HG03159 (cell line): ENCODE data around the gene WDFY2.
"Not testable (repeated sequence)": the region's sequence is repeated elsewhere in the genome, so short reads cannot be mapped to it uniquely, and the experiment has no call there.

Source experiments
- ATAC-seq: cut with Tn5 transposase; IDR thresholded peaks from one replicate; pipeline ENCODE4 v1.9.1; 2021; ENCODE audit warnings: mild to moderate bottlenecking, moderate library complexity; ENCODE audit not compliant: unreplicated experiment

The WDFY2 gene

DNA sequence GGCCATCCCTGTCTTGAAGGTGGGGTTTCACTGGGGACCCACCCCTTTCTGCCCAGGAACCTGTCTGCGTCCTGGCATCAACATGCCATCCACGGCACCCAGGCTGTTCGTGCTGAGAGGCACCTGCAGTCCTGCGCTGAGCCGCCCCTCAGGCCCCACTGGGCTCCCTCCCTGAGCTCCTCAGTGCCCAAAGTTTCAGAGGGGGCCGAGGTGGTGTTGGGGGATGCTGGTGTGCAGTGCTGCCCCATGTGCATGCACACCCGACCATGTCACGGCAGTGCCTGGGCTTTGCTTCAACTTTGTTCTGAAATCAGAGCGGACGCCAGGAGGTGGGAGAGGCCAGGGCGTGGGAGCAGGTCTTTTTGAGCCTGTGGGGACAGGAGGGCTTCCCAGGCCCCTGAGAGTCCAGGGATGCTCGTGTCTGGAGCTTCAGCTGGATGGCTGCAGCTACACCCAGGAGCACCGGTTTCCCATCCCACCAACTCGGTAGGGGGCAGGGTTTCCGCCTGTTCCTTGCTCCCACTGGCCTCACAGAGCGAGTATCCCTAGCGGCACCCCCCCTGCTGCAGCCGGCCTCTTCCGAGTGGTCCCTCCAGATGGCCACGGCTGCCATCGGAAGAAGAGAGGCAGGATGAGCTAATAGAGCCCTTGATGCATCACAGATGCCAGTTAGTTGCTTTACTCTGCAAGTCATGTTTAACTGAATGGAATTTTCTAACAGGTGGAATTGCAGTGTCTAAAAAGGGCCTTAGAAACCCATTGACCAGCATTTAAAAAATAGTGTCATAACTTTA lies 44.0 kb downstream of the WDFY2 start:
- no peak for ATAC-seq

DNA sequence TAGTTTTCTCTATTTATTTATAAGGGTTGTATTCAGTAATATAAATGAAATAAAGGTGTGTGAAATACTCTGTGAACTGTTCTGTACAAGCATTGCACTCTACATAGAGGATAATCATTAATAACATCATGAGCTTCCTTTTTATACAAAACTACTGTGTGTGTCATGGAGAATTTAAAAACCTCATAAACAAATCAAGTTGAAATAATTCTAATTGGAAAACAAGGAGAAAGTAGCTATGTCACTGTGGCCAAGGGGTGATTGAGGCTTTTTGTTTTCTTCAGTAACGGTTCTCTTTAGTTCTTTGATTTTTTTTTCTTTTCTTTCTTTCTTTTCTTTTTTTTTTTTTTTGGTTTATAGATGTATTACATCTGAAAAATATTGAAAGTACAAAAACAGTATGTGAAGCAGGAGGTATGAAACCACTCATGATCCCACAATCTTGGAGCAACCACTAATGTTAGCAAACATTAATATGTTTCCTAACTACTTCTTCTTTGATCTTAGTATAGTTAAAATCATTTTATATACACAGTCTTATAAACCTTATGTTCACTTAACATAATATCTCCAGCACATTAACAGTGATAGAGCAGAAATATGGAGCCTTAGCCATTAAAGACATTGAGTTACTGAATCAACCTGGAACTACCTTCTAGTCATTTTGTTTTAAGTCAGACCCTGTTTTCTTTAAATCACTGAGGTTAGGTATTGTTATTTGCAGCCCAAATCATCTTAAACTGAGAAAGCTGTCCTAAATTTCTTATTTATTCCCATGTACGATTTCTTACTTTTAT lies 45.4 kb downstream of the WDFY2 start:
- ATAC-seq = no peak

DNA sequence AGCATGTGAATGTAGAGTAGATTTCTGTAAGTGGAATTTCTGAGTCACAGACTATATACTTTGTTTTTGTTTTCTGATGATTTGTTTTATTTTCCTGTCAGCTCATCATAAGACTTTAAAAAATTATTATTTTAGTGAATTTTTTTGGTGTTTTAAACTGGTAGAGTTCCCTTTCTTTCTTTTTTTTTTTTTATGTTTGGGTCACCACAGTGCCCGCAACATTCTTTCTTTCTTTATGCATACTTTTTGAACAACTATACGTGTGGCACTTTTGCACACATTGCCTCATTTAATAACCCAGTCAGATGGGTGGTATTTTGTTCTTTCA lies 46.0 kb downstream of the WDFY2 start:
- no peak for ATAC-seq

DNA sequence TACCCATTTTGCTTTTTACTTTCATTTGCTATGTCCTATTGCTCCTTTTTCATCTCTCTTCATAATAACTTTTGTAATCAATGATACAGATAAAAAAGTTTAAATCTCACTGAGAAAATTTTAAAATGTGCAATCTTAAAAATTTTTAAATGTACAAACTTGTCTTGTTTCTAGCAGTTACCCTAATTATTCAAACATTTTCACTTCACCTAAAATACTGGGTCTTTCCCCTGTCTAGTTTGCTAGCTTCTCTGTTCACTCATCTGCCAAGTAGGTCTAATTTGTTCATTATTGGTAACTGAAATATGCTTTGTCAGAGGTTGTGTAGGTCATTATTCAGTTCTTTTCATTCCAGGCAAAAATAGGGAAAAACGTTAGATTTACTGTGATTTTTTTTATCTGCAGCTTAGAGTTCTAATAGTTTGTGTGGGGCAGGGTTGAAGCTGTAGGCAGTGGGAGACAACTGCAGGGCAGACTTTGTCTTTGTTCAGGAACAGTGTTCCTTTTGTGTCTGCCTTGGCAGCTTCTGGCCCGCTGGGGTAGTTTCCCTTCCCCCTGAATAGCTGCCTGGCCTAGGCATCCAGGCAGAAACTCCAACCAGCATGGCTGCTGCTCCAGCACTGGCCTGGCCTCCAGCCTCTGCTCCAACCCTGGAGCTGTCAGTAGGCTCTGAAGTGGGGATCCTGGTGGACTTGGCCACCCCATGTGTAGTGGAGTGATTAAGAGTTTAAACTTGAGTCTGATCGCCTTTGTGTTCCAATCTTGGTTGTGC lies 48.5 kb downstream of the WDFY2 start:
- no peak for ATAC-seq

DNA sequence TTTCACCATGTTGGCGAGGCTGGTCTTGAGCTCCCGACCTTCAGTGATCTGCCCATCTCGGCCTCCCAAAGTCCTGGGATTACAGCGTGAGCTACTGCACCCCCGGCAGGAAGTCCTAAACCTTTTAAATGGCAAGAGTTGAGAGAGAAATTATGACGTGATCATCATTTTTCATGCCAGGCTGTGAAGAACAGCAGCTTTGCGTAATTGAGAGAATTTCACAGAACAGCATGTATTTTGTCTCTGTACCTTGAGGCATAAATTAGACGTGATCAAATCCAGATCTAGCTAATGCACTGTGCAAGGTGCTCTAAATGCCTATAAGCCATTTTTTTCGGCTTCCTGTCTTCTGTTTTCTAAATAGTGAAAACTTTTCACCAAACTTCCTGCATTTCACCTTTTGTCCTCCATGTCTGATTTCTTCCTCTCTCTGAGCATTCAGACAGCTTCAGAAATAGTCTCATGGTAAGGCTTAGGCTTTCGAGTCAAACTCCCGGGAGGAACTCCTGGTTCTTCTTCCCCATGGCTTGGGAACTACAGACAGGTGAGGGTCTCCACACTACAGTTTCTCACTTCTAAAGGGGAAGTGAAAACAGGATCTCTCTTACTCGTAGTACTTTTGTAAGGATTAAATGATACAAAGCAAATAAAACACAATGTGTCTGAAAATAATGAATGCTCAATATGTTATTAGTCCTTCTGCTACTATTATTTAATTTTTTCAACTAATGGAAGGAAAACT lies 51.0 kb downstream of the WDFY2 start:
- no peak for ATAC-seq

DNA sequence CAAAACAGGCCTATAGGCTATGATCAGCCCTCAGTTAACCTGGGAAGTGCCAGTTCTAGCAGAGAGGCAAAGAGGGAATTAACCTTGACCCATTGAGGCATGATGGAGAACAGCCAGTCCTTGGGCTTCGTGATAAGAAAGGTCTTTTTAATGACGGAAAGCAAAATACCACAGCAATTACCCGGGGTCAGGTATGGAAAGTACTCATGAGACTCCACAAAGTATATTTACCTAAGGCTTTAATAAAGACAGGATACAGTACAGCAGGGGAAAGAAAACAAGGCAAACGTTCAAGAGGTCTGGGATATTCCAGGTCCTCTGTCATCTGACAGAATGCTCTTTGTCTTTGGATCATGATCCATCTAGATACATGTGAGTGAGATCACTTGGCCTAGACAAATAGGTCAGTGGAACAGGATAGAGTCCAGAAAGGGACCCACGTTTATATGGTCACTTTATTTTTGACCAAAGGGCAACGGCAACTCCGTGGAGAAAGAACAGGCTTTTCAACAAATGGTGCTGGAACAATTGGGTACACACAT lies 52.2 kb downstream of the WDFY2 start:
- ATAC-seq = no peak

DNA sequence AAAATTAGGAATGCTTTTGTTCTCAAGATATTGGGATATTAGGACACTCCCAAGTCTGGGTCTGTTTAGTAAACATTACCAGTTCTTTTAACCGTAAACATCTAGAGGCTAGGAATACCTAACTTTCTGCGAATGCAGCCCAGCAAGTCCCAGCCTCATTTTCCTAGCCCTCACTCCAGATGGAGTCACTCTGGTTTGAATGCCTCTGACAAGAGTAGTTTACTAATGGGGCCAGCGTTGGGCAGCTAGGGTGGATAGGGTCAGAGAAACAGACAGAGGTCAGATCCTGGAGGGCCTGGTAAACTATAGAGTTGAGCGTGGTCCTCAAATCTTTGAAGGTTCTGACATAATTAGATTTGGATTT lies 53.6 kb downstream of the WDFY2 start:
- no peak for ATAC-seq

- ATAC-seq = no peak
Measured at GRCh38 chr13:51638216-51638871, 54.1 kb downstream of the WDFY2 start.

DNA sequence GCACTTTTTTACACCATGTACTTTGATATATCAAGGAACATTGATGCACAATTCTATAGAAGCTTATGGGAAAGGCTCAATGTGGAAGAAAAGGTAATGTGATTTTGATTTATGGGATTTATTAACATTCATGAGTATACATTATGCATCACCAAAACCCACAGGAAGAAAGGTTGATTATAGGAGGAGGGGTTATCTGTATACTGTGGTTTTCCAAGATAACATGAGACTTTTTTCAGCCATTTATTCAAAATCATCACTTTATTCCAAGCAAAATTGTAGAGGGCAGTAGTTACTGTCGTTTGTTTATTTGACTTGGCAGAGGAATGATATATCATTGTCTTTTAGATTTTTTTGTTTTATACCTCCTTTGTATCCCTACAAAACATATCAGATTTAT lies 54.9 kb downstream of the WDFY2 start:
- no peak for ATAC-seq

GRCh38 chr13:51640696-51641095 lies 56.4 kb downstream of the WDFY2 start:
- not testable (repeated sequence) for ATAC-seq

DNA sequence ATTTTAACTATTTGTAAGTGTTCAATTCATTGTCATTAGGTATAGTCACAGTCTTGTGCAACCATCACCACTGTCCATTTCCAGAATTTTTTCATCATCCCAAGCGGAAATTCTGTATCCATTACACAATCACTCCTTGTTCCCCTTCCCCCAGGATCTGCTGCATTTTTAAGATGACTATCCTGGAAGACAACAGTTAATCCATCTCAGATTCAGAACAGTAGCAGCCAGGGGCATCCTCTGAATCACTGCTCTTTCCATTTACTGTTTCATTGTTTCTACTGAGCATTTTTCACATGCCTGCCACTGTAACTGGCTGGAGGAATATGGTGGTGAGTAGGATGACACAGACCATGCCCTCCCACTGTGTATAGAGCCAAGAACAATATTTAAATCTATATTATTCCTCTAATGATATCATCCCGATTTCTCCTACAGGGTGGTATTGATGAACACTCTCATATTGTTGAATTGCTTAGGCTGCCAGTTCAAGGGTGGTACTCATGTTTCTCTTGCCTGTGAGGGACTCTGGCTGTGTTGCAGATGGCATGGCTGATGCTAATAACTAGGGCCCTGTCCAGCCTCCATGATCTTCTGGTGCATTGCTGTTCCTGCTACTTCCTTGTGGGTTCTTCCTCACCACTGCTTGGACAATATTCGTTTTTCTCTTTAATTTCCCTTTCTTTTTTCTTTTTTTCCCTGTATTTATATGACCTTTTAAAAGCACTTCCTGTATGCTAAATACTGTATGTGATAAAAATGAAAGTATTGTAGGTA lies 59.0 kb downstream of the WDFY2 start:
- ATAC-seq = no peak

DNA sequence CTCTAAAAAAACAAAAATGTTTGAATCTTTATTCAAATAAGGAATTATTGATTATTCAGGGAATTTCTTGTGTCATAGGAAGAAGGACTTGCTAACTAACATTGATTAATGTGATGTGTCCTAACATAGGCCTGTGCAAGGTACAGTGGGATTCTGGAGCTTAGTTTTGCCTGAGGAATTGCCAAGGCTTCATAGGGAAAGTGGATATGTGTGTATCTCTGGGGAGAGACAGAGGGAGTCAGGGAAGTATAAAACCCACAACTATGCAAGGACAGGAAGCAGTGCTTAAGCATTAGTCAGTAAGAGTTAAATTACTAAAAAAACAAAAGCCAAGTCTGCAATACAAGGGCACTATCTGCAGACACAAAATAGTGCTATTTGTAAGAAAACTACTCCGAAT lies 59.6 kb downstream of the WDFY2 start:
- ATAC-seq = no peak

DNA sequence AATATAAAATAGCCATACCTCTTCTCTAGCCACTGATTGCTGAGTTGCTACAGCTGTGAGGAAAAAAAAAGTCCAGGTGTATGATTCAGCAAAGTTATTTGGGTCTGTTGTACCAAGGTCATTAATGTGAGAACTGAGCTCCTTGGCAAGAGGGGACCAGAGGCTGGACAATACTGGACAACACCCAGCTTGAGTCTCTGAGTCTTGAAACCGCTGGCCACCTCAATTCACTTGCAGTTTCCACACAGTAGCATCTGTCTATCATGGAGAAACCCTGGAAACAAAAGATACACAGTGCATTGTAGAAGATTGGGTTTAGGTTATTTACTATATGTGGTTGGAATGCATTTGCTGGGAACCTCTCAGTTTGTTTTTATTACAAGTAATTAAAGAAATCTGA lies 60.4 kb downstream of the WDFY2 start:
- no peak for ATAC-seq

- peak; percentile 70 for ATAC-seq
Measured at GRCh38 chr13:51645154-51645650, 60.9 kb downstream of the WDFY2 start.

GRCh38 chr13:51645761-51646670 lies 61.8 kb downstream of the WDFY2 start:
- no peak for ATAC-seq

GRCh38 chr13:51647067-51647466 lies 62.8 kb downstream of the WDFY2 start:
- no peak for ATAC-seq

GRCh38 chr13:51652193-51652592 lies 67.9 kb downstream of the WDFY2 start:
- ATAC-seq = not testable (repeated sequence)
